CD1c-positive myeloid dendritic cell (primary cell): ENCODE results near the gene ABCC1.

Source experiments
- DNase-seq: peaks from one replicate; pipeline ENCODE4 v3.0.0-alpha.2; 2016; ENCODE audit errors: extremely low spot score

The ABCC1 gene

GRCh38 chr16:16110111-16110490 is 160.7 kb downstream of the ABCC1 start:
- no peak for DNase-seq

GRCh38 chr16:16111639-16112038 is 162.2 kb downstream of the ABCC1 start:
- DNase-seq = no peak

- DNase-seq = no peak
These were observed 163.1 kb downstream of the ABCC1 start for GRCh38 chr16:16112450-16113053.

- DNase-seq = no peak
These were observed 163.7 kb downstream of the ABCC1 start for GRCh38 chr16:16113076-16113475.

DNA sequence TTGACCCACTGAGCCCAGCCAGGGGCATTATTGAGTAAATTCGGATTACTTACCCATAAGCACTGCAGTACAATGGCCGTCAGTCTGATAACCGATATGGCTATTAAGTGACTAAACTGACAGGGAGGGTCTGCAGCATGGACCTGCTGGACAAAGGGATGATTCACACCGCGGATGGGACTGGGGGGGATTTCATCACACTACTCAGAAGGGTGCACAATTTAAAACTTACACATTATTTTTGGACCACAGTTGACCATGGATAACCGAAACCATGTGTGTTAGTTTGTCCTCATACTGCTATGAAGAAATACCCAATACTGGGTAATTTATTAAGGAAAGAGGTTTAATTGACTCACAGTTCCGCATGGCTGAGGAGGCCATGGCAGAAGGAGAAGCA is 167.4 kb downstream of the ABCC1 start:
- no peak for DNase-seq

DNA sequence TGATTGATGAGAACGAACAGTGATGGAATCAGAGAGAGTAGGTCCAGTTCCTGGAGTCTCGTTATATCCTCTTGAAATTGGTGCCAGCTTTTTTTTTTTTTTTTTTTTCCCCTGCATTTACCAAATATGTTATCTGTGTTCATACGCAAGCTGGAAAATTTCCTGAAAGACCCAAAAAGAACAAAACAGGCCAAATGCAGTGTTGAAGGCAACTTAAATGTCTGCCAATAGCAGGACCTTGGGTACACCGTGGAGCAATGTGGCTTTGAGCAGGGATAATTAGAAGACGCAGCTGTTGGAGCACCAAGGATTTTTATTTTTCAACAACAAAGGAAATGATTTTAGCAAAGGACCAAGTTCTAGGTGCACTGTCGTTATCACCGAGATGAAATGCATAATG is 168.9 kb downstream of the ABCC1 start:
- DNase-seq = no peak

GRCh38 chr16:16120044-16120381 is 170.6 kb downstream of the ABCC1 start:
- DNase-seq = no peak

- no peak for DNase-seq
These were observed 171.2 kb downstream of the ABCC1 start for GRCh38 chr16:16120382-16121184.

- DNase-seq = no peak
These were observed 171.8 kb downstream of the ABCC1 start for GRCh38 chr16:16121185-16121727.

GRCh38 chr16:16122264-16122663 is 172.8 kb downstream of the ABCC1 start:
- DNase-seq = no peak

DNA sequence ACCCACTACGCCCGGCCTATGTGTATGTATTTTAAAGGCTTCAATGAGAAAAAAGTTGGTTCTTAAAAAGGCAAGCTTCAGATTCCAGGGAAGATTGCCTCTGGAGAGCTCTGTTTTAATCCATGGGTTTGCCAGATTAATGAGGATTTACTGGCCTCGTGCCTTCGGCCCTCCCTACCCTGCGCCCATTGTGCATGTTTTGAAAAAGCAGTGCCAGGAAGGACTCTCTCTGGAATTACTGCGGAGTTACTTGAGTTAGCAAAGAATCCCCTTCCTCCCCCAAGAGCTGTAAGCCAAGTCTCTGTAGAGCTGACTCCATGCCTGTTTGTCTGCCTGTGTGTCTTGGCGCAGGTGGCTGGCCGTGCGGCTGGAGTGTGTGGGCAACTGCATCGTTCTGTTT is 175.0 kb downstream of the ABCC1 start:
- no peak for DNase-seq

- DNase-seq = no peak
These were observed 175.6 kb downstream of the ABCC1 start for GRCh38 chr16:16124974-16125373.

DNA sequence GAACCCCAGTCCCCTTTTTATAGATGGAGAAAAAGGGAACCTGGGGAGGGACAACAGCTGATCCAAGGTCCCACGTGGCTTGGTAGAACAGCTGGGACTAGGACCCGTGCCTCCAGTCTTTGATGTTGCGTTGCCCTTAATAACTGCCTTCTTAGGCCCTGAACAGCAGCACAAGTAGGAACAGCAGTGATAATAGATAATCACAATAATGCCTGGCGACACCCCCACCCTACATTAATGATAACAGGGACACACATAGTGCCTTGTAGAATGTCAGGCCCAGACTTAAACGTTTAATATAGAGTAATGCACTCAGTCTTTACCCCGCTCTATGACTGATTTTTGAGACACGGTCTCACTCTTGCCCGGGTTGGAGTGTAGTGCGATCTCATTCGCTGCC is 177.5 kb downstream of the ABCC1 start:
- DNase-seq = no peak

GRCh38 chr16:16127469-16128116 is 178.2 kb downstream of the ABCC1 start:
- peak; percentile 77 for DNase-seq

DNA sequence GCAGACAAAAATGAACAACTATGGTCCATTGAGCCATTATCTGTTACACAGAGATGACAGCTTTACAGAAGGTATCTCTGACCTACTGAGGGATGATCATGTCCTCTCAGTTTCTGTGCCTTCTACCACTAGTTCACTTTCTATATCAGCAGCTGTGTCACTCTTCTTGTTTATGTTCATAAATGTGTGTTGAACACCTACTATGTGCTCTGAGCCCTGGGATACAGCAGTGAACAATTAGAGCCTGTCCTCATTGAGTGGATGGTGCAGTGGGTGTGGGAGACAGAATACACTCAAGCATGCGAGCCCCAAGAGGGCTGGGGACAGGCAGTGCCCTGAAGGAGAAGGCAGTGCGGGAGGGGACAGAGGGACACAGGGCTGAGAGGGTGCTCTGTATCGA is 181.8 kb downstream of the ABCC1 start:
- no peak for DNase-seq

GRCh38 chr16:16131659-16132058 is 182.2 kb downstream of the ABCC1 start:
- no peak for DNase-seq

- no peak for DNase-seq
These were observed 184.7 kb downstream of the ABCC1 start for GRCh38 chr16:16133943-16134604.

- no peak for DNase-seq
These were observed 187.2 kb downstream of the ABCC1 start for GRCh38 chr16:16136588-16136987.

DNA sequence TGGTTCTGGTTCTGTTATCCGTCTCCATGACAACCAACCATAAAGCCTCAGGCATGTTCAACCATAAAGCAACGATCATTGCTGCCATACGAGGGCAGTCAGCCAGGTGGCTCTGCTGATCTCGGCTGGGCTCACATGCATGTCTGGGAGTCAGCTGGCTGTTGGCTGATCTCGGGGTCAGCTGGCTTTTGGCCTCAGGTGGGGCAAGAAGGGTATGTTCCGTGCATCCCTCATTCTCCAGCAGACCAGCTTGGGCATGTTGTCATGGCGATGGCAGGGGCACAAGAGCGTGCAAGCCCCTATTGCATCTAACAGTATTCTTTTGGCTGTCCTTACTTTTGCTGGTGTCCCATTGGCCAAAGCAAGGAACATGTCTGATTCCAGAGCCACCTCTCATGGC is 187.7 kb downstream of the ABCC1 start:
- DNase-seq = no peak

DNA sequence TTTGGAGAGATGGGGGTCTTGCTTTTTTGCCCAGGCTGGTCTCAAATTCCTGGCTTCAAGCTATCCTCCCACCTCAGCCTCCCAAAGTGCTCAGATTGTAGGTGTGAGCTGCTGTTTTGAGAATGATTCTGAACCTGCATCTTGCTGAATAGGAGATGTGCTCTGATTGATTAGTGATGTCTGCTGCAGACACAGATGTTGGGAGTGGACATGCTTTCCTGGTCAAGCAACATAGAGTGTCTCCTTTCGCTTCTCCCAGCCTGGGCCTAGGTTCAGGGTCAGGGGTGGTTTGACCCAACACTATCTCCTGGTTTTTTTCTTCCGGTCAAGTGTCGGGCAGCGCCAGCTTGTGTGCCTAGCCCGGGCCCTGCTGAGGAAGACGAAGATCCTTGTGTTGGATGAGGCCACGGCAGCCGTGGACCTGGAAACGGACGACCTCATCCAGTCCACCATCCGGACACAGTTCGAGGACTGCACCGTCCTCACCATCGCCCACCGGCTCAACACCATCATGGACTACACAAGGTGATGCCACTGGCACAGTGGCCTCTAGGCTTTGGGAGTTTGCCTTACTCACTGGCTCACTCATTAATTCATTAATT is 188.7 kb downstream of the ABCC1 start:
- no peak for DNase-seq

GRCh38 chr16:16139061-16139460 is 189.6 kb downstream of the ABCC1 start:
- DNase-seq = no peak

- no peak for DNase-seq
These were observed 190.4 kb downstream of the ABCC1 start for GRCh38 chr16:16139806-16140205.
